Endothelial cell of umbilical vein (primary cell): ENCODE measurements around the gene TSPAN17. TPM values are rescaled to one million over a fixed set of nuclear protein-coding genes. Genes with fewer than 3 reads are reported as not detected.

ENCODE experiments used
- BruUV-seq: library from RNA; stranded (reverse); fragments of 400-500 nt; replicated peaks from 2 replicates; lab custom pipeline; 2021; lab: Mats Ljungman, UMichigan
- CTCF ChIA-PET: fragments of 300-600, 350-600 bp; sonication (Branson Sonifier 250); formaldehyde crosslinking; loops from one replicate; lab custom pipeline; 2021; ENCODE audit warnings: antibody characterized with exemption, inconsistent platforms; lab: Charles Lee
- POLR2A ChIA-PET: fragments of 300-600, 350-600 bp; sonication (Branson Sonifier 250); formaldehyde crosslinking; loops from one replicate; lab custom pipeline; 2021; ENCODE audit warnings: antibody characterized with exemption, inconsistent platforms; lab: Charles Lee
- DNase-seq: peaks from one replicate; pipeline ENCODE4 v3.0.0-alpha.2; 2011; ENCODE audit warnings: low read depth, low spot score
- FAIRE-seq: peaks from 2 replicates; lab custom pipeline; 2011; peaks lifted over from hg19 to GRCh38; lab: Jason Lieb, UNC
- H2AFZ ChIP-seq: 2 replicates; pipeline ENCODE4 v1.6.0; 2012; ENCODE audit warnings: low read depth, low read length, control low read depth, inconsistent platforms
- H3K27ac ChIP-seq: 2 replicates; pipeline ENCODE4 v1.5.1; 2011; ENCODE audit warnings: low read depth, mild to moderate bottlenecking, control low read depth, low read length, moderate library complexity; ENCODE audit not compliant: insufficient read depth
- H3K27me3 ChIP-seq, 2 experiments: 2 replicates each; pipeline versions ENCODE4 v1.6.0 to v1.6.1; 2011; ENCODE audit warnings: low read length in 2 of 2, mixed read lengths in 1 of 2; ENCODE audit not compliant: control insufficient read depth in 2 of 2, insufficient read depth in 2 of 2
- H3K36me3 ChIP-seq, 2 experiments: 2 replicates in 1 of 2; 3 replicates in 1 of 2; pipeline ENCODE4 v1.5.1; 2011; ENCODE audit warnings: low read length in 2 of 2, mild to moderate bottlenecking in 1 of 2, moderate library complexity in 1 of 2; ENCODE audit not compliant: control insufficient read depth in 2 of 2, insufficient read depth in 2 of 2; ENCODE audit errors: extremely low read depth in 1 of 2
- H3K4me1 ChIP-seq: 3 replicates; pipeline ENCODE4 v1.5.1; 2011; ENCODE audit warnings: mild to moderate bottlenecking, low read length; ENCODE audit not compliant: control insufficient read depth, insufficient read depth; ENCODE audit errors: extremely low read depth
- H3K4me2 ChIP-seq: 2 replicates; pipeline ENCODE4 v1.6.1; 2011; ENCODE audit warnings: low read length, control low read depth, mixed read lengths; ENCODE audit not compliant: insufficient read depth
- H3K4me3 ChIP-seq, 3 experiments: fragments of 200-600 bp in 1 of 3; sonication (generic), shearing (Covaris generic) in 1 of 3; replicated peaks in 1 of 3; 2 replicates each; pipeline ENCODE4 v1.5.1; 2011 to 2016; ENCODE audit warnings: control low read depth in 3 of 3, low read length in 3 of 3, mild to moderate bottlenecking in 2 of 3, inconsistent platforms in 1 of 3, low read depth in 1 of 3, moderate library complexity in 1 of 3; ENCODE audit not compliant: insufficient read depth in 1 of 3
- H3K79me2 ChIP-seq: 2 replicates; pipeline ENCODE4 v1.6.0; 2012; ENCODE audit warnings: low read length, inconsistent platforms; ENCODE audit not compliant: control insufficient read depth, insufficient read depth
- H3K9ac ChIP-seq: replicated peaks from 2 replicates; pipeline ENCODE3; 2011; ENCODE audit warnings: low read length, control low read depth; ENCODE audit not compliant: insufficient read depth; ENCODE audit errors: extremely low read depth
- H3K9me1 ChIP-seq: replicated peaks from 3 replicates; pipeline ENCODE4 v1.6.0; 2011; ENCODE audit warnings: mild to moderate bottlenecking, low read length; ENCODE audit not compliant: control insufficient read depth, insufficient read depth; ENCODE audit errors: extremely low read depth
- H3K9me3 ChIP-seq: replicated peaks from 2 replicates; pipeline ENCODE4 v1.5.1; 2012; ENCODE audit warnings: low read length, inconsistent platforms; ENCODE audit not compliant: control insufficient read depth, insufficient read depth
- H4K20me1 ChIP-seq: replicated peaks from 2 replicates; pipeline ENCODE3; 2011; ENCODE audit warnings: mild to moderate bottlenecking, low read length; ENCODE audit not compliant: control insufficient read depth, insufficient read depth; ENCODE audit errors: extremely low read depth
- MYC ChIP-seq: IDR thresholded peaks from one replicate; pipeline ENCODE4 v1.6.1; 2011; ENCODE audit warnings: mild to moderate bottlenecking, low read depth, low read length
- POLR2A ChIP-seq: IDR thresholded peaks from 2 replicates; pipeline ENCODE4 v1.6.1; 2012; ENCODE audit warnings: low read depth, mild to moderate bottlenecking, control low read depth, low read length
- dilution Hi-C: fragments of 300-500 bp; cut with MboI; formaldehyde crosslinking; loops from one replicate; pipeline ENCODE4 v1.15.0; 2019; ENCODE audit warnings: low sequenced_read_pairs; ENCODE audit not compliant: extremely low pct_ligation_motif_present
- intact Hi-C: fragments of 100-400 bp; cut with micrococcal nuclease; formaldehyde crosslinking; loops from one replicate; pipeline ENCODE4 v1.10.0; 2022
- polyA plus RNA-seq, 4 experiments: library from polyadenylated mRNA; depleted of rRNA in 3 of 4; stranded (reverse) in 3 of 4; unstranded in 1 of 4; fragments of >200 nt; gene quantifications; 2 replicates each; pipeline versions ENCODE4 v1.2.1 to v1.2.3, GENCODE V29; 2011 to 2012; ENCODE audit warnings: missing spikeins in 1 of 4
- total RNA-seq: library from RNA; stranded (reverse); gene quantifications from 2 replicates; pipeline ENCODE4 v1.2.3, GENCODE V29; 2021
- TF ChIP-seq, protein P1 (sequence below), 2 donors: IDR thresholded peaks; 1 replicate in 1 of 2; 2 replicates in 1 of 2; pipeline ENCODE4 v1.5.1; 2011; ENCODE audit warnings: low read length in 2 of 2, mild to moderate bottlenecking in 2 of 2, moderate library complexity in 2 of 2, control low read depth in 1 of 2, inconsistent platforms in 1 of 2, low read depth in 1 of 2; ENCODE audit not compliant: insufficient read depth in 1 of 2; ENCODE audit errors: extremely low read depth in 1 of 2
- TF ChIP-seq, protein P2 (sequence below): IDR thresholded peaks from 2 replicates; pipeline ENCODE4 v1.6.1; 2011; ENCODE audit not compliant: insufficient read depth, insufficient read length

Gene TSPAN17
- total and polyA plus RNA-seq, 2 donors (not counting 3 experiments of a cell fraction or from before 2014, with no cell fraction given): 55.9 to 73.3 TPM

DNA sequence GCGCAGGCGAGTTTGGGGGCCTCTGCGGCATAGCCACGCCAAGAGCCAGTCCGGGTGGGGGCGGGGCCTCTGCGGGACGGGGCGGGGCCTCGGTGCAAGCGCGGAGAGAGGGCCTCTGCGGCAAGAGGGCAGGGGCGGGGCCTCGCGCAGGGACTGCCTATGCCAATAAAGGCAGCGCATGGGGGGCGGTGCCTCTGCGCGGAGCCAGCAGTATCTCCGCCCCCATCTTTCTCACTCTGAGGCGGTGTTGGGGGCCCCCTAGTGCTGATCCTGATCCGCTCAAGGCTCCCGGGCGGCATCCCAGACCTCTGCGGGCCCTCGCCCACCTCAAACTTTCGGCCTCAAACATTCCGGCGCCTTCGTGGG, 28.1 kb upstream of the TSPAN17 start:
- dilution Hi-C loops: no loop called here
- FAIRE-seq (peak; percentile 89), DNase-seq (peak; percentile 87)
- TF ChIP-seq MYC (no peak), POLR2A (no peak)
- TF ChIP-seq, protein P1, sequence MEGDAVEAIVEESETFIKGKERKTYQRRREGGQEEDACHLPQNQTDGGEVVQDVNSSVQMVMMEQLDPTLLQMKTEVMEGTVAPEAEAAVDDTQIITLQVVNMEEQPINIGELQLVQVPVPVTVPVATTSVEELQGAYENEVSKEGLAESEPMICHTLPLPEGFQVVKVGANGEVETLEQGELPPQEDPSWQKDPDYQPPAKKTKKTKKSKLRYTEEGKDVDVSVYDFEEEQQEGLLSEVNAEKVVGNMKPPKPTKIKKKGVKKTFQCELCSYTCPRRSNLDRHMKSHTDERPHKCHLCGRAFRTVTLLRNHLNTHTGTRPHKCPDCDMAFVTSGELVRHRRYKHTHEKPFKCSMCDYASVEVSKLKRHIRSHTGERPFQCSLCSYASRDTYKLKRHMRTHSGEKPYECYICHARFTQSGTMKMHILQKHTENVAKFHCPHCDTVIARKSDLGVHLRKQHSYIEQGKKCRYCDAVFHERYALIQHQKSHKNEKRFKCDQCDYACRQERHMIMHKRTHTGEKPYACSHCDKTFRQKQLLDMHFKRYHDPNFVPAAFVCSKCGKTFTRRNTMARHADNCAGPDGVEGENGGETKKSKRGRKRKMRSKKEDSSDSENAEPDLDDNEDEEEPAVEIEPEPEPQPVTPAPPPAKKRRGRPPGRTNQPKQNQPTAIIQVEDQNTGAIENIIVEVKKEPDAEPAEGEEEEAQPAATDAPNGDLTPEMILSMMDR (IDR thresholded peaks at IDR 0.05; ENCODE audit: extremely low read depth in 1 of 2, insufficient read depth in 1 of 2, low read depth in 1 of 2, low read length in 2 of 2): peak; percentile 47 to 66
- TF ChIP-seq, protein P2, sequence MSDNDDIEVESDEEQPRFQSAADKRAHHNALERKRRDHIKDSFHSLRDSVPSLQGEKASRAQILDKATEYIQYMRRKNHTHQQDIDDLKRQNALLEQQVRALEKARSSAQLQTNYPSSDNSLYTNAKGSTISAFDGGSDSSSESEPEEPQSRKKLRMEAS: peak; percentile 27
- H4K20me1 ChIP-seq: no peaks in the 10 kb centered on the region
- peak overlapping the region; percentile 68 for H2AFZ ChIP-seq
- no peaks in the 10 kb centered on the region for H3K36me3 ChIP-seq
- intact Hi-C loops: loop anchor here (1.0 to 10.0 kb wide), 5 partner anchors 22 to 231 kb away; partner anchors contain the start of genes FAF2, HIGD2A, NOP16 and TSPAN17
- peaks cover 21% of the 10 kb centered on the region for H3K4me1 ChIP-seq
- no peak overlapping the region for H3K9ac ChIP-seq
- no peaks in the 10 kb centered on the region for H3K9me3 ChIP-seq
- CTCF ChIA-PET: interaction anchor here (0.7 to 1.2 kb wide), 4 partner anchors 28 to 46 kb away, joined by 3 read pairs; partner anchors contain the start of gene TSPAN17
- POLR2A ChIA-PET: no interaction called here
- H3K4me2 ChIP-seq: no peak overlapping the region
- no peaks in the 10 kb centered on the region for H3K9me1 ChIP-seq
- H3K79me2 ChIP-seq: no peaks in the 10 kb centered on the region
- H3K4me3 ChIP-seq: no peak overlapping the region
- H3K27ac ChIP-seq: no peak overlapping the region
- peaks cover 29 to 30% of the 10 kb centered on the region in 2 experiments for H3K27me3 ChIP-seq
- BruUV-seq: no TSS peak
